ENCODE results near the gene URB2. TPM values are rescaled to one million over a fixed set of nuclear protein-coding genes. Genes with fewer than 3 reads are reported as not detected.
A peak's percentile ranks its signal among the peaks of the same experiment; 100 is the strongest.

Gene URB2
- total RNA-seq = 10 to 100 TPM in 2 of 4 donors, 1 to 10 TPM in 2; 7.8 to 14.1 (median 11.0) TPM

GRCh38 chr1:229625915-229626831 is at the start of gene URB2, which contains the start of gene TAF5L:
URB2 (plus strand) TSS chr1:229626247; CDS start chr1:229627634, 1,387 bp downstream.
TAF5L (minus strand) TSS chr1:229626122; CDS start chr1:229614482, 11,640 bp downstream.
- peak; percentile 16 for DNase-seq
- Histone ChIP-seq H3K36me3 (peaks cover 0 to 7% (median 0%) of the 10 kb centered on the region in 3 donors), H3K9me3 (no peaks in the 10 kb centered on the region), H3K27me3 (no peaks in the 10 kb centered on the region), H3K4me1 (peaks cover 0 to 54% (median 18%) of the 10 kb centered on the region in 3 donors), H3K27ac (peak within 1 kb of the TSS; percentile 85 to 97 (median 94)), H3K4me3 (peak within 1 kb of the TSS; percentile 82 to 98 (median 97))
- intact Hi-C loops (cut with DNase I) = loop anchor here (5.0 kb wide), 1 partner anchor 69 kb away; the partner anchor contains the start of gene ABCB10
- WGBS, 2 donors = 0% methylated on average over 7 to 13 of the region's 97 CpGs
- TF ChIP-seq, protein P1, sequence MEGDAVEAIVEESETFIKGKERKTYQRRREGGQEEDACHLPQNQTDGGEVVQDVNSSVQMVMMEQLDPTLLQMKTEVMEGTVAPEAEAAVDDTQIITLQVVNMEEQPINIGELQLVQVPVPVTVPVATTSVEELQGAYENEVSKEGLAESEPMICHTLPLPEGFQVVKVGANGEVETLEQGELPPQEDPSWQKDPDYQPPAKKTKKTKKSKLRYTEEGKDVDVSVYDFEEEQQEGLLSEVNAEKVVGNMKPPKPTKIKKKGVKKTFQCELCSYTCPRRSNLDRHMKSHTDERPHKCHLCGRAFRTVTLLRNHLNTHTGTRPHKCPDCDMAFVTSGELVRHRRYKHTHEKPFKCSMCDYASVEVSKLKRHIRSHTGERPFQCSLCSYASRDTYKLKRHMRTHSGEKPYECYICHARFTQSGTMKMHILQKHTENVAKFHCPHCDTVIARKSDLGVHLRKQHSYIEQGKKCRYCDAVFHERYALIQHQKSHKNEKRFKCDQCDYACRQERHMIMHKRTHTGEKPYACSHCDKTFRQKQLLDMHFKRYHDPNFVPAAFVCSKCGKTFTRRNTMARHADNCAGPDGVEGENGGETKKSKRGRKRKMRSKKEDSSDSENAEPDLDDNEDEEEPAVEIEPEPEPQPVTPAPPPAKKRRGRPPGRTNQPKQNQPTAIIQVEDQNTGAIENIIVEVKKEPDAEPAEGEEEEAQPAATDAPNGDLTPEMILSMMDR (IDR thresholded peaks at IDR 0.05) = peak in 1 of 6 experiments; percentile 7
- peak in 2 of 4 donors; percentile 37 to 56 for TF ChIP-seq POLR2A (IDR thresholded peaks at IDR 0.05)

- H3K27ac ChIP-seq = peak overlapping the region in 3 of 4 donors; percentile 15 to 38 (median 29)
- H3K36me3 ChIP-seq = no peaks in the 10 kb centered on the region
- DNase-seq = no peak
- no peaks in the 10 kb centered on the region for H3K9me3 ChIP-seq
- TF ChIP-seq, protein P1 (IDR thresholded peaks at IDR 0.05) = peak in 1 of 6 experiments; percentile 6
- no peak for TF ChIP-seq POLR2A (IDR thresholded peaks at IDR 0.05)
- H3K4me1 ChIP-seq = peaks cover 8 to 19% (median 17%) of the 10 kb centered on the region in 3 donors
- intact Hi-C loops (cut with DNase I) = no loop called here
- H3K4me3 ChIP-seq = peak overlapping the region in 1 of 4 donors; percentile 37
- H3K27me3 ChIP-seq = no peaks in the 10 kb centered on the region
- WGBS, 2 donors = 63 to 69% methylated on average over 13 to 14 of the region's 14 CpGs
Observed at GRCh38 chr1:229578168-229579058, 47.6 kb upstream of the URB2 start.

DNA sequence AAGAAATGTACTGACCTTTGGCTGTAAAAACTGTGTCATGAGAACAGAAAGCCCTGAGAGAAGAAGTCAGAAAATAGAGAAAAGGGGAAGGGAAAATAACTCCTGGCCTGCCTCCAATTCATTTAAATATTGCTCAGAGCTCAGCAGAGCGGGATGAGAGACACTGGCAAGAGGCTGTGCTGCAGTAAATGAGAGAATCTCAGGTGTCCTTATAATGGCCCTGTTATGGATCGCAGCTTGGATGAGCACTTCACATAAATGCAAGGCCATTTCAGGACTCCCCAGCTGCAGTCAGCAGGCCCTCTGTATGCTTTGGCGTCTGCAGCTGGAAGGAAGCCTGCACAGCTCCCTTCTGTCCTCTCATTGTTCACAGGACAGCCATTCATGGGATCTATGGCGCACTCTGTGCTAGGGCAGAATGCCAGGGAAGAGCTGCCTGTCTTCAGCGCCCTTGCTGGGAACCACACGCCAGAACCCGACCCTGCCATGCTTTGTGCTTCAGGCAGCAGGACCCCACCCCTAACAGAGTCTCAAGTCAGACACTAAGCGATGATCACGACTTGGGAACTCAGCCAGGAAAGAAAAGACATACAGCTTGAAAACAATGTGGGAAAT is 46.9 kb upstream of the URB2 start:
- Histone ChIP-seq H3K27me3 (no peaks in the 10 kb centered on the region), H3K36me3 (no peaks in the 10 kb centered on the region), H3K9me3 (no peaks in the 10 kb centered on the region), H3K4me1 (peaks cover 8 to 19% (median 17%) of the 10 kb centered on the region in 3 donors), H3K27ac (peak overlapping the region in 3 of 4 donors; percentile 15 to 59 (median 29)), H3K4me3 (peak overlapping the region in 3 of 4 donors; percentile 4 to 37 (median 4))
- WGBS, 2 donors = 11 to 16% methylated on average over 6 to 8 of the region's 9 CpGs
- no peak for DNase-seq
- TF ChIP-seq, protein P1 (IDR thresholded peaks at IDR 0.05) = no peak
- TF ChIP-seq POLR2A (IDR thresholded peaks at IDR 0.05) = no peak
- intact Hi-C loops (cut with DNase I) = no loop called here

- no peaks in the 10 kb centered on the region for H3K9me3 ChIP-seq
- H3K4me3 ChIP-seq = no peak overlapping the region
- DNase-seq = no peak
- intact Hi-C loops (cut with DNase I) = no loop called here
- H3K4me1 ChIP-seq = peaks cover 8 to 19% (median 17%) of the 10 kb centered on the region in 3 donors
- TF ChIP-seq, protein P1 (IDR thresholded peaks at IDR 0.05) = no peak
- no peak for TF ChIP-seq POLR2A (IDR thresholded peaks at IDR 0.05)
- H3K27ac ChIP-seq = no peak overlapping the region
- 82 to 89% methylated on average over 3 of the region's 3 CpGs for WGBS, 2 donors
- H3K36me3 ChIP-seq = no peaks in the 10 kb centered on the region
- H3K27me3 ChIP-seq = no peaks in the 10 kb centered on the region
Observed at GRCh38 chr1:229581485-229581884, 44.6 kb upstream of the URB2 start.
